ENCODE results near the gene QPCTL.

DNA sequence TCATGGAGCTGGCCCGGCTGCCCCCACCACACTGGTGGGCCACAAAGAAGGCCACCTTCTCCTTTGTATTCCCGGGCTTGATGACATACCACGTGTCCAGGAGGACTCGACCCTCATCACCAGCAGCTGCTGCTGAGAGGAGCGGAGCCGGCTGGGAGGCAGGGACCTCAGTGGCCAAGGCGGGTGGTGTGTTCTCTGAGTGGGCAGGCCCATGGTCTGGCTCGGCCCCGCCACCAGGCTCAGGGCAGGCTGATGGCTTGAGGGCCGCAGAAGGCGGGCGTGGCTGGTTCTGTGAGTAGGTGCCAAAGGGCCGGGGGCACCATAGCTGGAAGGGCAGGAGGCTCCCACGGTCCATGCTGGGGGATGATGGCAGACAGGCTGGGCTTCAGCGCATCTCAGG is 20.7 kb downstream of the QPCTL start:
- TF ChIP-seq CTCF (IDR thresholded peaks at IDR 0.05; ENCODE audit: insufficient read depth, low read depth, low read length) (no peak), EZH2 (IDR thresholded peaks at IDR 0.05; ENCODE audit: insufficient read depth, low read length) (no peak)
